HepG2 (cell line): ENCODE measurements around the gene ARHGAP22.

ENCODE experiments used
- CC2D1A ChIP-seq: sonication (generic); formaldehyde crosslinking; IDR thresholded peaks from 2 replicates; pipeline ENCODE4 v1.8.1; 2023; ENCODE audit warnings: mild to moderate bottlenecking, missing genetic modification reagents
- CTCF ChIP-seq: sonication (generic); formaldehyde crosslinking; IDR thresholded peaks from 2 replicates; pipeline ENCODE4 v1.5.0; 2020; ENCODE audit warnings: mild to moderate bottlenecking, missing genetic modification reagents, moderate library complexity
- ESRRA ChIP-seq: sonication (generic); formaldehyde crosslinking; IDR thresholded peaks from 2 replicates; pipeline ENCODE4 v1.5.1; 2020; ENCODE audit warnings: mild to moderate bottlenecking, low read depth, missing genetic modification reagents
- HMG20A ChIP-seq: IDR thresholded peaks from 2 replicates; pipeline ENCODE4 v1.6.1; 2016; ENCODE audit warnings: borderline replicate concordance
- JUND ChIP-seq: sonication (generic); formaldehyde crosslinking; IDR thresholded peaks from 2 replicates; pipeline ENCODE4 v1.8.0; 2022; ENCODE audit warnings: mild to moderate bottlenecking, missing genetic modification reagents
- KLF12 ChIP-seq: sonication (generic); formaldehyde crosslinking; IDR thresholded peaks from 2 replicates; pipeline ENCODE4 v1.4.0; 2020; ENCODE audit warnings: missing genetic modification reagents, borderline replicate concordance
- POLR2A ChIP-seq, 2 experiments: IDR thresholded peaks; 2 replicates each; pipeline ENCODE4 v1.6.1; 2011; ENCODE audit warnings: low read depth in 2 of 2, low read length in 2 of 2, mild to moderate bottlenecking in 1 of 2, moderate library complexity in 1 of 2; ENCODE audit not compliant: insufficient read depth in 1 of 2
- SNAI1 ChIP-seq: sonication (generic); formaldehyde crosslinking; IDR thresholded peaks from 2 replicates; pipeline ENCODE4 v1.5.0; 2020; ENCODE audit warnings: mild to moderate bottlenecking, missing genetic modification reagents, borderline replicate concordance
- ZNF543 ChIP-seq: sonication (generic); formaldehyde crosslinking; IDR thresholded peaks from 2 replicates; pipeline ENCODE4 v1.4.0; 2020; ENCODE audit warnings: mild to moderate bottlenecking, missing genetic modification reagents
- ZNF749 ChIP-seq: sonication (generic); formaldehyde crosslinking; IDR thresholded peaks from 2 replicates; pipeline ENCODE4 v1.8.0; 2022; ENCODE audit warnings: mild to moderate bottlenecking, missing genetic modification reagents, moderate library complexity, borderline replicate concordance
- TF ChIP-seq, protein P1 (sequence below): sonication (generic); formaldehyde crosslinking; IDR thresholded peaks from 2 replicates; pipeline ENCODE4 v1.4.0; 2020; ENCODE audit warnings: missing genetic modification reagents, borderline replicate concordance
- TF ChIP-seq, protein P2 (sequence below): sonication (generic); formaldehyde crosslinking; IDR thresholded peaks from 2 replicates; pipeline ENCODE4 v1.4.0; 2020; ENCODE audit warnings: missing genetic modification reagents

DNA sequence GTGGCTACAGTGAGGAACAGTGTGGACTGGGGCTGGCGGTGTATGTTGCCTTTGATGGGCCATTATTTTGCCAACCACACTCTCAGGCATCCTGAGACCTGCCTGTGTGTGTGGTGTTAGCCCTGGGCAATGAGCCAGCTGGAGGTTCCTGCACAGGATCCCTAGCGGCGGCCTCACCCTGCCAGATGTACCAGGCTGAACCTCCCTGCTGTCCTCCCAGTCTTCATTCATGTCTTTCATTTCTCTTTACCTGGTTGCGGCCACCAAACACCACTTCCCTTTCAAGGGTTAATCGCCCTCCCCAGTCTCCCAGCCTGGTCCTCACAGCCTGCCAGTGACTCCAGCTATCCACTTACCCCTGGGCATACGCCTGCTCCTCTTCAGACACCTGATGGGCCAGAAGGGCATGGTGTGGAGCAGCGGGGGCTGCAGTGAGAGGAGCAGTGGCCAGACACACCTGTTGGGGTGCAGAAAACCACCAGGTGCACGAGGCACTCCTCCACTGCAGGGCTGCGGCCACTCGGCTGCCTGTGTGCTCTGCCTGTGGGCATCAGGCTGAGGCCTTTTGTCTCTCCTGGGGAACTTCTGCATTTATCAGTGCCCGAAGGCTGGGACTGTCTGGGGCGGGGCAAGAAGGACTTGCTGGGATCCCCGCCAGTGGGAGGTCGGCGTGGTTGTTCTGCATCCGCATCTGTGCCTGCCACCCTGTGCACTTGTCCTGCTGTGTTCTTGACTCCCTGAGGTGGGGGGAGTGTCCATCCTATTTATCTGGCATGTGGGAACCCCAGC, 111.6 kb downstream of the ARHGAP22 start:
- TF ChIP-seq POLR2A (IDR thresholded peaks at IDR 0.05; ENCODE audit: insufficient read depth in 1 of 2, low read depth in 2 of 2, low read length in 2 of 2) (no peak), KLF12 (CRISPR knock-in tag) (no peak), CC2D1A (CRISPR knock-in tag) (no peak), SNAI1 (no peak), HMG20A (no peak), ZNF749 (CRISPR knock-in tag) (no peak), CTCF (CRISPR knock-in tag) (no peak), JUND (CRISPR knock-in tag) (no peak), ZNF543 (CRISPR knock-in tag) (no peak), ESRRA (CRISPR knock-in tag) (no peak)
- TF ChIP-seq, protein P1, sequence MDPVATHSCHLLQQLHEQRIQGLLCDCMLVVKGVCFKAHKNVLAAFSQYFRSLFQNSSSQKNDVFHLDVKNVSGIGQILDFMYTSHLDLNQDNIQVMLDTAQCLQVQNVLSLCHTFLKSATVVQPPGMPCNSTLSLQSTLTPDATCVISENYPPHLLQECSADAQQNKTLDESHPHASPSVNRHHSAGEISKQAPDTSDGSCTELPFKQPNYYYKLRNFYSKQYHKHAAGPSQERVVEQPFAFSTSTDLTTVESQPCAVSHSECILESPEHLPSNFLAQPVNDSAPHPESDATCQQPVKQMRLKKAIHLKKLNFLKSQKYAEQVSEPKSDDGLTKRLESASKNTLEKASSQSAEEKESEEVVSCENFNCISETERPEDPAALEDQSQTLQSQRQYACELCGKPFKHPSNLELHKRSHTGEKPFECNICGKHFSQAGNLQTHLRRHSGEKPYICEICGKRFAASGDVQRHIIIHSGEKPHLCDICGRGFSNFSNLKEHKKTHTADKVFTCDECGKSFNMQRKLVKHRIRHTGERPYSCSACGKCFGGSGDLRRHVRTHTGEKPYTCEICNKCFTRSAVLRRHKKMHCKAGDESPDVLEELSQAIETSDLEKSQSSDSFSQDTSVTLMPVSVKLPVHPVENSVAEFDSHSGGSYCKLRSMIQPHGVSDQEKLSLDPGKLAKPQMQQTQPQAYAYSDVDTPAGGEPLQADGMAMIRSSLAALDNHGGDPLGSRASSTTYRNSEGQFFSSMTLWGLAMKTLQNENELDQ = no peak
- TF ChIP-seq, protein P2, sequence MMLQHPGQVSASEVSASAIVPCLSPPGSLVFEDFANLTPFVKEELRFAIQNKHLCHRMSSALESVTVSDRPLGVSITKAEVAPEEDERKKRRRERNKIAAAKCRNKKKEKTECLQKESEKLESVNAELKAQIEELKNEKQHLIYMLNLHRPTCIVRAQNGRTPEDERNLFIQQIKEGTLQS = no peak
